Neural cell (in vitro differentiated cells): ENCODE data around the gene CACNA2D2.

Experiments used
- CTCF ChIP-seq: fragments of 450-650 bp; IDR thresholded peaks from 2 replicates; pipeline ENCODE4 v1.5.1; 2014; ENCODE audit warnings: antibody characterized with exemption, mild to moderate bottlenecking, moderate library complexity; ENCODE audit not compliant: poor library complexity, severe bottlenecking
- EP300 ChIP-seq: fragments of 450-650 bp; conservative IDR thresholded peaks from 2 replicates; pipeline ENCODE4 v1.6.1; 2014; ENCODE audit warnings: antibody characterized with exemption, mild to moderate bottlenecking, moderate library complexity; ENCODE audit not compliant: poor library complexity, severe bottlenecking
- EZH2 ChIP-seq: fragments of 200-600, 300-800 bp; shearing (Covaris generic), sonication (generic); IDR thresholded peaks from 2 replicates; pipeline ENCODE4 v1.6.1; 2014; ENCODE audit warnings: antibody characterized with exemption, low read length, borderline replicate concordance, mild to moderate bottlenecking; ENCODE audit not compliant: insufficient read depth, poor library complexity, severe bottlenecking
- MXI1 ChIP-seq: fragments of 450-650 bp; conservative IDR thresholded peaks from 2 replicates; pipeline ENCODE4 v1.6.1; 2014; ENCODE audit warnings: antibody characterized with exemption, mild to moderate bottlenecking; ENCODE audit not compliant: poor library complexity, severe bottlenecking
- POLR2AphosphoS5 ChIP-seq: IDR thresholded peaks from 2 replicates; pipeline ENCODE4 v1.6.1; 2012
- RAD21 ChIP-seq: fragments of 450-650 bp; conservative IDR thresholded peaks from 2 replicates; pipeline ENCODE4 v1.6.1; 2014; ENCODE audit warnings: antibody characterized with exemption, mild to moderate bottlenecking, moderate library complexity
- REST ChIP-seq: IDR thresholded peaks from 2 replicates; pipeline ENCODE4 v1.6.1; 2012; ENCODE audit warnings: borderline replicate concordance
- SMC3 ChIP-seq: fragments of 450-650 bp; conservative IDR thresholded peaks from 2 replicates; pipeline ENCODE4 v1.6.1; 2014; ENCODE audit warnings: antibody characterized with exemption, mild to moderate bottlenecking, moderate library complexity; ENCODE audit not compliant: poor library complexity
- TAF1 ChIP-seq: IDR thresholded peaks from 2 replicates; pipeline ENCODE4 v1.6.1; 2012; ENCODE audit warnings: low read depth

GRCh38 chr3:50340448-50341329, 162.7 kb downstream of the CACNA2D2 start, which contains the start of gene RASSF1:
- no peak for TF ChIP-seq CTCF
- TF ChIP-seq EZH2, result no peak
- TF ChIP-seq POLR2AphosphoS5, result no peak
- no peak for TF ChIP-seq REST
- no peak for TF ChIP-seq SMC3
- no peak for TF ChIP-seq MXI1
- no peak for TF ChIP-seq TAF1
- TF ChIP-seq RAD21, result no peak
- TF ChIP-seq EP300, result no peak
